Activated T-cell treated with anti-CD3 and anti-CD28 coated beads, Interleukin-2, amount 50 U/mL, for 4 hours (primary cell): ENCODE results near the gene ZNF320. TPM values are rescaled to one million over a fixed set of nuclear protein-coding genes. Genes with fewer than 3 reads are reported as not detected.
A peak's percentile ranks its signal among the peaks of the same experiment; 100 is the strongest.
"Not testable (repeated sequence)": the region's sequence is repeated elsewhere in the genome, so short reads cannot be mapped to it uniquely, and the experiment has no call there.

Experiments used
- ATAC-seq, 2 donors: fragments of 200-7000 bp; cut with Tn5 transposase; one replicate each; pipeline ENCODE4 v1.10.0; 2021
- DNase-seq: peaks from one replicate; pipeline ENCODE4 v3.0.0-alpha.2; 2020
- H3K27me3 Mint-ChIP-seq: one replicate; pipeline ENCODE4 v1.8.0; 2021; ENCODE audit warnings: low read depth, mixed read lengths
- H3K36me3 Mint-ChIP-seq: one replicate; pipeline ENCODE4 v1.8.0; 2022; ENCODE audit warnings: mixed read lengths; ENCODE audit not compliant: insufficient read depth
- H3K4me1 Mint-ChIP-seq: one replicate; pipeline ENCODE4 v1.8.0; 2021; ENCODE audit warnings: low read depth, mixed read lengths
- H3K4me3 Mint-ChIP-seq: one replicate; pipeline ENCODE4 v1.8.0; 2021; ENCODE audit warnings: mild to moderate bottlenecking, moderate library complexity, mixed read lengths
- H3K9me3 Mint-ChIP-seq: one replicate; pipeline ENCODE4 v1.8.0; 2021; ENCODE audit warnings: mixed read lengths
- total RNA-seq, 3 donors: library from RNA; stranded (reverse); gene quantifications; one replicate each; pipeline ENCODE4 v1.2.1, GENCODE V29; 2021

The ZNF320 gene
- total RNA-seq, 3 donors from 2014 or later: 3.0 to 10.9 (median 3.4) TPM

GRCh38 chr19:52889931-52890330, 7.5 kb downstream of the ZNF320 start:
- H3K4me1 Mint-ChIP-seq: no peaks in the 10 kb centered on the region
- peaks cover 69% of the 10 kb centered on the region for H3K36me3 Mint-ChIP-seq
- DNase-seq (no peak), ATAC-seq (no peak)
- H3K4me3 Mint-ChIP-seq: no peak overlapping the region
- H3K9me3 Mint-ChIP-seq: peaks cover 12% of the 10 kb centered on the region
- no peaks in the 10 kb centered on the region for H3K27me3 Mint-ChIP-seq

GRCh38 chr19:52889076-52889475, 8.4 kb downstream of the ZNF320 start:
- DNase-seq: no peak
- no peak for ATAC-seq
- no peaks in the 10 kb centered on the region for H3K27me3 Mint-ChIP-seq
- no peaks in the 10 kb centered on the region for H3K4me1 Mint-ChIP-seq
- no peak overlapping the region for H3K4me3 Mint-ChIP-seq
- H3K36me3 Mint-ChIP-seq: peaks cover 70% of the 10 kb centered on the region
- peaks cover 18% of the 10 kb centered on the region for H3K9me3 Mint-ChIP-seq

GRCh38 chr19:52880895-52881389, 16.5 kb downstream of the ZNF320 start:
- Mint-ChIP-seq H3K4me1 (no peaks in the 10 kb centered on the region), H3K9me3 (peaks cover 52% of the 10 kb centered on the region)

GRCh38 chr19:52872996-52873395, 24.4 kb downstream of the ZNF320 start:
- not testable (repeated sequence) for H3K4me3 Mint-ChIP-seq, H3K27me3 Mint-ChIP-seq, H3K4me1 Mint-ChIP-seq, DNase-seq, ATAC-seq
- Mint-ChIP-seq H3K9me3 (peaks cover 29% of the 10 kb centered on the region), H3K36me3 (peaks cover 13% of the 10 kb centered on the region)

More at GRCh38 chr19:52880895-52881389, 16.5 kb downstream of the ZNF320 start:
- ATAC-seq (no peak), DNase-seq (no peak)
- Mint-ChIP-seq H3K36me3 (peaks cover 56% of the 10 kb centered on the region), H3K4me3 (no peak overlapping the region), H3K27me3 (no peaks in the 10 kb centered on the region)

GRCh38 chr19:52871466-52871865, 26.0 kb downstream of the ZNF320 start:
- Mint-ChIP-seq H3K27me3 (no peaks in the 10 kb centered on the region), H3K4me3 (no peak overlapping the region), H3K4me1 (no peaks in the 10 kb centered on the region), H3K9me3 (peaks cover 25% of the 10 kb centered on the region), H3K36me3 (peaks cover 9% of the 10 kb centered on the region)
- DNase-seq (no peak), ATAC-seq (no peak)

- not testable (repeated sequence) for H3K4me1 Mint-ChIP-seq, DNase-seq, ATAC-seq, H3K36me3 Mint-ChIP-seq, H3K27me3 Mint-ChIP-seq, H3K9me3 Mint-ChIP-seq, H3K4me3 Mint-ChIP-seq
These were observed 29.4 kb downstream of the ZNF320 start for GRCh38 chr19:52868031-52868430.

GRCh38 chr19:52857378-52858191, 39.9 kb downstream of the ZNF320 start, which contains the start of gene ZNF468:
TSS of gene ZNF468 (minus strand) at chr19:52857619. CDS start at chr19:52854272, 3,347 bp downstream.
- DNase-seq (peak; percentile 64), ATAC-seq (peak; percentile 99 to 100)
- H3K9me3 Mint-ChIP-seq: peaks cover 11% of the 10 kb centered on the region
- H3K27me3 Mint-ChIP-seq: not testable (repeated sequence)
- peaks cover 31% of the 10 kb centered on the region for H3K36me3 Mint-ChIP-seq
- peaks cover 24% of the 10 kb centered on the region for H3K4me1 Mint-ChIP-seq
- peak within 1 kb of the TSS; percentile 91 for H3K4me3 Mint-ChIP-seq

GRCh38 chr19:52856540-52857377, 40.7 kb downstream of the ZNF320 start:
- peak; percentile 6 to 45 for ATAC-seq
- H3K4me3 Mint-ChIP-seq: peak overlapping the region; percentile 91
- DNase-seq, H3K9me3 Mint-ChIP-seq, H3K27me3 Mint-ChIP-seq: not testable (repeated sequence)
- H3K4me1 Mint-ChIP-seq: peaks cover 24% of the 10 kb centered on the region
- peaks cover 31% of the 10 kb centered on the region for H3K36me3 Mint-ChIP-seq

Other genes starting within 250 kb of the ZNF320 start
- 10 to 100 TPM; 10.4 to 15.3 (median 13.4) TPM for gene ZNF611, start 162.6 kb downstream of the ZNF320 start, total RNA-seq
- gene ZNF600, start 110.8 kb downstream of the ZNF320 start, total RNA-seq: 10 to 100 TPM in 1 of 3 donors, 1 to 10 TPM in 2; 2.4 to 11.1 (median 5.5) TPM
- 10 to 100 TPM in 1 of 3 donors, 1 to 10 TPM in 2; 8.4 to 13.5 (median 9.2) TPM for gene ZNF28, start 76.0 kb downstream of the ZNF320 start, total RNA-seq
- gene ZNF468, start 40.0 kb downstream of the ZNF320 start, total RNA-seq: 10 to 100 TPM in 2 of 3 donors, 1 to 10 TPM in 1; 8.3 to 10.5 (median 10.5) TPM
- 1 to 10 TPM in 1 of 3 donors, under 1 TPM in 2; 0.74 to 1.3 (median 0.98) TPM for gene ZNF888, start 25.8 kb upstream of the ZNF320 start, total RNA-seq
- gene ZNF816, start 65.2 kb upstream of the ZNF320 start, total RNA-seq: 1 to 10 TPM; 4.0 to 4.7 (median 4.6) TPM
- gene ERVV-1, start 116.3 kb upstream of the ZNF320 start, total RNA-seq: not detected
- gene ERVV-2, start 147.1 kb upstream of the ZNF320 start, total RNA-seq: not detected
- gene ZNF160, start 205.8 kb upstream of the ZNF320 start, total RNA-seq: 10 to 100 TPM in 2 of 3 donors, 1 to 10 TPM in 1; 9.0 to 14.8 (median 12.4) TPM
- under 1 TPM; 0.33 to 0.46 (median 0.45) TPM for gene ZNF415, start 235.3 kb upstream of the ZNF320 start, total RNA-seq